ENCODE results near the gene RNF113B. TPM values are rescaled to one million over a fixed set of nuclear protein-coding genes. Genes with fewer than 3 reads are reported as not detected.

RNF113B gene
- total RNA-seq, 1 donor from 2014 or later, result not detected

DNA sequence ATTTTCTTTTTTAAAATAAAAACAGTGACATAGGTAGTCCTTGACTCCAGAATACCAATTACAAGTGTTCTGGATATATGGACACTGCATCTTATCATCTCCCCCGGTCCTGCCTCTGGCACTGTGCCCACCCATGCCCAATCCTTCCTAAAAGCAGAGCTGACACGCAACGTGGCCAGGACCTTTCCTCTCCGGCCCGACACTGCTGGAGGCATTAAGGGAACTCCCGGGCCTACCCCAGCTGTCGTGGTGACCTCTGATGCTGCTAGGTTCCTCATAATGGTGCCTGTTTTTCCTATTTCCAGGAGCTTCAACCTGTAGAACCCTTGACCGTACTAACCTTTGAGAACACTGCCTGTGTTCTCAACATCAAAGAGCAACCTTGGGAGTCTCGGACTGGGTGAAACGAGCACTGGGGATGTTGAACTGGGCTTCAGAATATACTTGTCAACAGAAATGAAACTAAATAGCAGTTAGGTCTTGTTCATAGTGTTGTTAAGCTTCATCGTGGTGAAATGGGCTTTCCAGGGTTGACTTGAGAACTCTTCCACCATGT, 13.9 kb upstream of the RNF113B start:
- H3K36me3 Mint-ChIP-seq (ENCODE audit: low read depth), result no peaks in the 10 kb centered on the region
- CTCF ChIA-PET, result no interaction called here
- ATAC-seq (ENCODE audit: low read depth) (no peak), DNase-seq (no peak)
- H3K27me3 Mint-ChIP-seq, result peaks cover 6% of the 10 kb centered on the region
- intact Hi-C loops (cut with micrococcal nuclease), result no loop called here
- no peaks in the 10 kb centered on the region for H3K4me1 Mint-ChIP-seq
- POLR2A ChIA-PET, result no interaction called here
- no peak overlapping the region for H3K27ac Mint-ChIP-seq
- H3K4me3 Mint-ChIP-seq, result no peak overlapping the region
- TF ChIP-seq, protein P1, sequence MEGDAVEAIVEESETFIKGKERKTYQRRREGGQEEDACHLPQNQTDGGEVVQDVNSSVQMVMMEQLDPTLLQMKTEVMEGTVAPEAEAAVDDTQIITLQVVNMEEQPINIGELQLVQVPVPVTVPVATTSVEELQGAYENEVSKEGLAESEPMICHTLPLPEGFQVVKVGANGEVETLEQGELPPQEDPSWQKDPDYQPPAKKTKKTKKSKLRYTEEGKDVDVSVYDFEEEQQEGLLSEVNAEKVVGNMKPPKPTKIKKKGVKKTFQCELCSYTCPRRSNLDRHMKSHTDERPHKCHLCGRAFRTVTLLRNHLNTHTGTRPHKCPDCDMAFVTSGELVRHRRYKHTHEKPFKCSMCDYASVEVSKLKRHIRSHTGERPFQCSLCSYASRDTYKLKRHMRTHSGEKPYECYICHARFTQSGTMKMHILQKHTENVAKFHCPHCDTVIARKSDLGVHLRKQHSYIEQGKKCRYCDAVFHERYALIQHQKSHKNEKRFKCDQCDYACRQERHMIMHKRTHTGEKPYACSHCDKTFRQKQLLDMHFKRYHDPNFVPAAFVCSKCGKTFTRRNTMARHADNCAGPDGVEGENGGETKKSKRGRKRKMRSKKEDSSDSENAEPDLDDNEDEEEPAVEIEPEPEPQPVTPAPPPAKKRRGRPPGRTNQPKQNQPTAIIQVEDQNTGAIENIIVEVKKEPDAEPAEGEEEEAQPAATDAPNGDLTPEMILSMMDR (IDR thresholded peaks at IDR 0.05), result no peak
- no peaks in the 10 kb centered on the region for H3K9me3 Mint-ChIP-seq

DNA sequence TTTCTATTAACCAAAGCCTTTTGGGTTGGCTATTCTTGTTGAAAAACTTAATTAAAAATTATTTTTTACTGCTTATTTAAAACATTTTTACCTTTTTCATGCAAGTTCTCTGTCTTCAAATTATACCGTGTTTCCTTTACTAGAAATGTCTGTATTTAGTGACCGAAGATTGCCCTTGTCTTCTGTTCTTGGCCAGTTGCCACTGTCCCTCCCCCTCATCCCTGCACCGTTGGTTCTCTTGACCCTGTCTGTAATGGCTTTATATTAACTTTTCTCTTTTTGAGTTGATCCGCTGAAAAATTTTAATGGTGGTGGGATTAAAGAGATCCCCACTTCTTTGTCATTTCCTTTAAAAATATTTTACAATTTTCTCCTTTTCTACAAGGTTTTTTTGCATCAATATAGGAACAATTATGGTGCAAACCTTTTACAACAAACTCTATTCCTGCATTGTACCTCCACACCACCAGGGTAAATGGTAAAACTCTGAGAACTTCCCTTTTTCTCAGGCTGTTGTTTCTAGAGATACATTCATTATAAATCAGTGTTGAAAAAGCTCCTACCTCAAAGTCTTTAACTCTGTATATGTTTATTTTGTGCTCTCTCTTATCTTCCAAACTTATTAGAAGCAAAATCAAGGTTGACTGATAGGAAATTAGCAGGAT, 12.9 kb upstream of the RNF113B start:
- Mint-ChIP-seq H3K27me3 (peaks cover 5% of the 10 kb centered on the region), H3K36me3 (ENCODE audit: low read depth) (no peaks in the 10 kb centered on the region), H3K9me3 (no peaks in the 10 kb centered on the region), H3K27ac (no peak overlapping the region), H3K4me3 (no peak overlapping the region), H3K4me1 (no peaks in the 10 kb centered on the region)
- TF ChIP-seq, protein P1 (IDR thresholded peaks at IDR 0.05), result no peak
- no peak for ATAC-seq (ENCODE audit: low read depth)
- intact Hi-C loops (cut with micrococcal nuclease), result no loop called here
- ChIA-PET CTCF (no interaction called here), POLR2A (no interaction called here)
- DNase-seq, result no peak

DNA sequence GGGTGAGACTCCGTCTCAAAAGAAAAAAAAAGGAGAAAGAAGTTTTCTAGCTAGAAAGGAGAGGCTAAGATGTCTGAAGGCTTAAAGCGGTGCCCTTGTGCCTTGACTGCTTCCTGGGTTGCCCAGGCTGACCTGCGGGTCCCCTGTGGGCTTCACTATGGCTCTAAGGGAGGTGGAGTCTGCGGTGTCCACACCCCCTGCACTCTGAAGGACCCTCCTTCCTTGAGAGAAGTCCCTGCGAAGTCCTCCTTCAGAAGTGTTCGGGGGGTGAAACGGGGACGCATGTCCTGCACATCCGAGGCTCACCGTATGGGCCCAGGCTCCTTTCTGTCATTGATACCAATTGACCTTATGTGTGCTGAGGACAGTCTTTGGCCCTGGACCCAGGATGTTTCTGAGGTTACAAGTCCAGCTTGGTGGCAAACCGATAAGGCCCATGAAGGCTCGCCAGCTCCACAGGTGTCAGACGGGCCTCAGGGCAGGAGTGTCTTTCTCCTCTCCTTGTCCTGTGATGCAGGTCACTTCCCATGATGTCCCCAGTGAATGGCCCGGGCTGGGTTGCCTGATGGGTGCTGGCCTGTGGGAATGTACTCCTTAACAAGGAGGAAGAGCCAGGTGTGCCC, 11.6 kb upstream of the RNF113B start:
- Mint-ChIP-seq H3K27ac (no peak overlapping the region), H3K27me3 (peaks cover 5% of the 10 kb centered on the region), H3K4me1 (no peaks in the 10 kb centered on the region), H3K9me3 (no peaks in the 10 kb centered on the region), H3K36me3 (ENCODE audit: low read depth) (no peaks in the 10 kb centered on the region), H3K4me3 (no peak overlapping the region)
- ATAC-seq (ENCODE audit: low read depth), result no peak
- intact Hi-C loops (cut with micrococcal nuclease), result no loop called here
- ChIA-PET POLR2A (no interaction called here), CTCF (no interaction called here)
- DNase-seq, result no peak
- TF ChIP-seq, protein P1 (IDR thresholded peaks at IDR 0.05), result no peak

DNA sequence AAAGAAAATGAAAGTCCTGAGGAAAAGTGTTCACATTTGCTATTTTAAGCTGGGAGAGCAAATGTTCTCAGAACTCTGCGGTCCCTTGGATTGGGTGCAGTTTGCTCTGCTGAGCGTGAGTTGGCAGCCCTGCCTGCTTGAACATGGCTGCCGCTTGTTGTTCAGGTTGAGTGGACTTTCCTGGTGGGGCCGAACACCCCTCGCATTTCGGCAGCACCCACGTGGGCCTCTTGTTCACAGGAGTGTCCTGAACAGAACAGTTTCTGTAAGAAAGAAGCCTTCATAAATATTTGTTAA, 10.8 kb upstream of the RNF113B start:
- DNase-seq, result no peak
- H3K27ac Mint-ChIP-seq, result no peak overlapping the region
- intact Hi-C loops (cut with micrococcal nuclease), result no loop called here
- TF ChIP-seq, protein P1 (IDR thresholded peaks at IDR 0.05), result no peak
- ChIA-PET CTCF (no interaction called here), POLR2A (no interaction called here)
- H3K9me3 Mint-ChIP-seq, result no peaks in the 10 kb centered on the region
- H3K4me1 Mint-ChIP-seq, result no peaks in the 10 kb centered on the region
- no peak for ATAC-seq (ENCODE audit: low read depth)
- H3K36me3 Mint-ChIP-seq (ENCODE audit: low read depth), result no peaks in the 10 kb centered on the region
- peaks cover 5% of the 10 kb centered on the region for H3K27me3 Mint-ChIP-seq
- H3K4me3 Mint-ChIP-seq, result no peak overlapping the region

DNA sequence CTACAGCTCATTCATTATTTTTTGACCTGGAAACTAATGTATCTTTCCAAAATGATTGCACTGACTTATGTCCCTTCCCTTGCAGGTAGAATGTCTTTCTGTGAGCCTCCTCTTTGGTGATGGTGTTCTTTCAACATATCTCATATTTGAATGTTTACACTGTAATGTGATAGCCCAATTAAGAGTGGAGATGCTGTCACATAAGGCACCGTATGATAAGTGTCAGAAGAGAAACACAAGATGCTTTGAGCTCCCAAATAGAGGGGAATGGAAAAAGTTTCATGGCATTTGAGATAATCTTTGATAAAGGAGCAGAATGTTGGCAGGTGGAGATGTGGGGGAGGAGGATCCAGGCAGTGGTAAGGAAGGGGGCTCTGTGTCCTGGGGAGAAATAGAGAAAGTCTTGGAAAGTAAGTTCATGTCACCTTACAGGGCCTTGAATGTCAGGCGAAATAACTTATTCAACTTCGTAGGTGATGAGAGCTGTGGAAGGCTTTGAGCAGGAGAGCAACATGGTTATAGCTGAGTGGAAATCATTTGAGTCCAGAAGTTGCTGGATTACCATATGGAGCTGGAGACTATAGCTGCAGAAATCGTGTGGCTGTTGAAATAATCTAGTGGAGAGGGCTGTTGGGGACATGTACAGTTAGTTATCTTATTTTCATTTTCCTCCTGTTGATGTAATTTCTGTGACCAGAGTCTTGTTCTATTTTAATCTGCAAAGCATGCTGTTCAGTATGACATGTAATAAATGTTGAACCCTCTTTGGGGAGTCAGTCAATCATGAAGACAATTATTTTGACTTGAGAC, 10.3 kb upstream of the RNF113B start:
- TF ChIP-seq, protein P1 (IDR thresholded peaks at IDR 0.05), result no peak
- Mint-ChIP-seq H3K27me3 (peaks cover 8% of the 10 kb centered on the region), H3K36me3 (ENCODE audit: low read depth) (no peaks in the 10 kb centered on the region), H3K4me1 (no peaks in the 10 kb centered on the region), H3K4me3 (no peak overlapping the region), H3K27ac (no peak overlapping the region), H3K9me3 (no peaks in the 10 kb centered on the region)
- no peak for ATAC-seq (ENCODE audit: low read depth)
- ChIA-PET CTCF (no interaction called here), POLR2A (no interaction called here)
- no peak for DNase-seq
- intact Hi-C loops (cut with micrococcal nuclease), result no loop called here

All from activated B cell treated with CpG ODN at 0.5 μM for 24 hours (primary cell).